ENCODE data around the gene MARK3. TPM values are rescaled to one million over a fixed set of nuclear protein-coding genes. Genes with fewer than 3 reads are reported as not detected.
A peak's percentile ranks its signal among the peaks of the same experiment; 100 is the strongest.

The MARK3 gene
- total RNA-seq, 4 donors from 2014 or later: 61.3 to 98.0 (median 78.8) TPM

GRCh38 chr14:103544388-103545218 is 159.4 kb downstream of the MARK3 start:
- peak overlapping the region in 3 of 4 donors; percentile 85 to 94 (median 86) for H3K27ac ChIP-seq
- H3K4me3 ChIP-seq: no peak overlapping the region
- in situ Hi-C loops (cut with MboI; ENCODE audit: low pct_ligation_motif_present in 1 of 4, low pct_unique_long_range_greater_than_20kb in 1 of 4, low sequenced_read_pairs in 3 of 4) (loop anchor here in 1 of 4 donors (5.0 kb wide), 1 partner anchor 42 kb away; no protein-coding TSS in a partner anchor), intact Hi-C loops (cut with DNase I; ENCODE audit: low total_unique reads) (no loop called here)
- TF ChIP-seq CTCF (IDR thresholded peaks at IDR 0.05): no peak
- peak in 1 of 3 donors; percentile 5 for TF ChIP-seq POLR2AphosphoS5 (IDR thresholded peaks at IDR 0.05)
- H3K36me3 ChIP-seq: no peaks in the 10 kb centered on the region
- H3K9me3 ChIP-seq: no peaks in the 10 kb centered on the region
- 53 to 80% methylated on average over 5 to 15 of the region's 35 CpGs for WGBS, 2 donors (ENCODE audit: low coverage in 1 of 2)
- peaks cover 50 to 67% (median 58%) of the 10 kb centered on the region in 4 donors for H3K4me1 ChIP-seq
- DNase-seq: peak; percentile 51
- H3K27me3 ChIP-seq: no peaks in the 10 kb centered on the region

- H3K4me3 ChIP-seq: no peak overlapping the region
- H3K36me3 ChIP-seq: no peaks in the 10 kb centered on the region
- no peak for DNase-seq
- intact Hi-C loops (cut with DNase I; ENCODE audit: low total_unique reads) (no loop called here), in situ Hi-C loops (cut with MboI; ENCODE audit: low pct_ligation_motif_present in 1 of 4, low pct_unique_long_range_greater_than_20kb in 1 of 4, low sequenced_read_pairs in 3 of 4) (loop anchor here in 1 of 4 donors (5.0 kb wide), 1 partner anchor 43 kb away; no protein-coding TSS in a partner anchor)
- H3K27ac ChIP-seq: peak overlapping the region in 3 of 4 donors; percentile 85 to 94 (median 86)
- TF ChIP-seq POLR2AphosphoS5 (IDR thresholded peaks at IDR 0.05) (no peak), EP300 (IDR thresholded peaks at IDR 0.05; ENCODE audit: low read depth) (no peak), CTCF (IDR thresholded peaks at IDR 0.05) (no peak), POLR2A (IDR thresholded peaks at IDR 0.05) (no peak)
- peaks cover 51 to 67% (median 58%) of the 10 kb centered on the region in 4 donors for H3K4me1 ChIP-seq
- H3K27me3 ChIP-seq: no peaks in the 10 kb centered on the region
- H3K9me3 ChIP-seq: no peaks in the 10 kb centered on the region
- 94 to 100% methylated on average over 6 to 18 of the region's 29 CpGs for WGBS, 2 donors (ENCODE audit: low coverage in 1 of 2)
These were observed 160.2 kb downstream of the MARK3 start for GRCh38 chr14:103545219-103545914.

- Histone ChIP-seq H3K36me3 (no peaks in the 10 kb centered on the region), H3K4me3 (no peak overlapping the region), H3K27ac (no peak overlapping the region), H3K9me3 (no peaks in the 10 kb centered on the region), H3K27me3 (no peaks in the 10 kb centered on the region), H3K4me1 (peaks cover 48 to 67% (median 58%) of the 10 kb centered on the region in 4 donors)
- intact Hi-C loops (cut with DNase I; ENCODE audit: low total_unique reads): loop anchor here (2.0 kb wide), 1 partner anchor 27 kb away; no protein-coding TSS in a partner anchor
- 75% methylated on average over 16 of the region's 27 CpGs; no CpG with 5 or more reads in 1 of the 2 donors for WGBS, 2 donors (ENCODE audit: low coverage in 1 of 2)
- in situ Hi-C loops (cut with MboI; ENCODE audit: low pct_ligation_motif_present in 1 of 4, low pct_unique_long_range_greater_than_20kb in 1 of 4, low sequenced_read_pairs in 3 of 4): loop anchor here in 1 of 4 donors (5.0 kb wide), 1 partner anchor 44 kb away; no protein-coding TSS in a partner anchor
- TF ChIP-seq EP300 (IDR thresholded peaks at IDR 0.05; ENCODE audit: low read depth) (no peak), CTCF (IDR thresholded peaks at IDR 0.05) (no peak)
- peak; percentile 8 for DNase-seq
These were observed 160.9 kb downstream of the MARK3 start for GRCh38 chr14:103545915-103546651.
